Caco-2 (cell line): ENCODE data around the gene CD58. TPM values are rescaled to one million over a fixed set of nuclear protein-coding genes. Genes with fewer than 3 reads are reported as not detected.

Experiments used
- BruUV-seq: library from RNA; stranded (reverse); fragments of 400-500 nt; replicated peaks from 2 replicates; lab custom pipeline; 2021; lab: Mats Ljungman, UMichigan
- CTCF ChIA-PET: fragments of 300-600 bp; sonication (Branson Sonifier 250); formaldehyde crosslinking; loops from one replicate; lab custom pipeline; 2022; ENCODE audit warnings: antibody characterized with exemption; lab: Charles Lee
- POLR2A ChIA-PET: fragments of 300-600 bp; sonication (Branson Sonifier 250); formaldehyde crosslinking; loops from one replicate; lab custom pipeline; 2022; ENCODE audit warnings: antibody characterized with exemption; lab: Charles Lee
- DNase-seq, 2 experiments: peaks; one replicate each; pipeline versions ENCODE4 v3.0.0 to v3.0.0-alpha.2; 2020 to 2022
- H3K27me3 ChIP-seq: replicated peaks from 2 replicates; pipeline ENCODE4 v1.6.0; 2011; ENCODE audit warnings: low read length; ENCODE audit not compliant: control insufficient read depth, insufficient read depth
- H3K36me3 ChIP-seq: 2 replicates; pipeline ENCODE4 v1.5.1; 2011; ENCODE audit warnings: low read length; ENCODE audit not compliant: control insufficient read depth, insufficient read depth
- H3K4me1 ChIP-seq: fragments of 250-450 bp; sonication (Bioruptor Pico); 2 replicates; pipeline ENCODE4 v1.5.1; 2020; ENCODE audit warnings: mild to moderate bottlenecking
- H3K4me3 ChIP-seq: 2 replicates; pipeline ENCODE4 v1.5.1; 2011; ENCODE audit warnings: low read depth, mild to moderate bottlenecking, control low read depth, low read length
- H3K9me3 ChIP-seq: fragments of 250-450 bp; sonication (Bioruptor Pico); 2 replicates; pipeline ENCODE4 v1.5.1; 2020; ENCODE audit warnings: mild to moderate bottlenecking, moderate library complexity
- H3K27ac Mint-ChIP-seq: one replicate; pipeline ENCODE4 v1.8.0; 2022; ENCODE audit warnings: mixed read lengths; ENCODE audit not compliant: unreplicated experiment
- H3K27me3 Mint-ChIP-seq: one replicate; pipeline ENCODE4 v1.8.0; 2022; ENCODE audit warnings: mixed read lengths; ENCODE audit not compliant: insufficient read depth, unreplicated experiment
- H3K36me3 Mint-ChIP-seq: one replicate; pipeline ENCODE4 v1.8.0; 2022; ENCODE audit warnings: mild to moderate bottlenecking, mixed read lengths; ENCODE audit not compliant: insufficient read depth, unreplicated experiment
- H3K4me1 Mint-ChIP-seq: one replicate; pipeline ENCODE4 v1.8.0; 2022; ENCODE audit warnings: low read depth, mixed read lengths; ENCODE audit not compliant: unreplicated experiment
- H3K4me3 Mint-ChIP-seq: one replicate; pipeline ENCODE4 v1.8.0; 2022; ENCODE audit warnings: mild to moderate bottlenecking, moderate library complexity, mixed read lengths; ENCODE audit not compliant: unreplicated experiment
- H3K9me3 Mint-ChIP-seq: one replicate; pipeline ENCODE4 v1.8.0; 2022; ENCODE audit warnings: mixed read lengths; ENCODE audit not compliant: unreplicated experiment
- intact Hi-C: fragments of 100-400 bp; cut with micrococcal nuclease; formaldehyde crosslinking; loops from one replicate; pipeline ENCODE4 v1.10.0; 2022; ENCODE audit not compliant: unreplicated experiment
- total RNA-seq: library from RNA; stranded (reverse); gene quantifications from 2 replicates; pipeline ENCODE4 v1.2.3, GENCODE V29; 2022
- TF ChIP-seq, protein P1 (sequence below), 2 experiments: fragments of 200-600 bp in 1 of 2; IDR thresholded peaks; 1 replicate in 1 of 2; 2 replicates in 1 of 2; pipeline versions ENCODE4 v1.5.1 to v1.8.0; 2011 to 2022; ENCODE audit warnings: antibody characterized with exemption in 1 of 2, control low read depth in 1 of 2, inconsistent platforms in 1 of 2, low read depth in 1 of 2, low read length in 1 of 2, mild to moderate bottlenecking in 1 of 2, moderate library complexity in 1 of 2; ENCODE audit not compliant: insufficient read depth in 1 of 2, severe bottlenecking in 1 of 2, unreplicated experiment in 1 of 2

The CD58 gene
- total RNA-seq, 1 experiment from 2014 or later: 5.6 TPM

- H3K9me3 Mint-ChIP-seq: no peaks in the 10 kb centered on the region
- H3K4me3 ChIP-seq: no peak overlapping the region
- no peak overlapping the region for H3K27ac Mint-ChIP-seq
- no peaks in the 10 kb centered on the region for H3K27me3 ChIP-seq
- no peak overlapping the region for H3K4me3 Mint-ChIP-seq
- intact Hi-C loops: no loop called here
- ChIA-PET POLR2A (no interaction called here), CTCF (no interaction called here)
- H3K27me3 Mint-ChIP-seq: no peaks in the 10 kb centered on the region
- peaks cover 7% of the 10 kb centered on the region for H3K36me3 Mint-ChIP-seq
- BruUV-seq: no TSS peak
- no peaks in the 10 kb centered on the region for H3K9me3 ChIP-seq
- H3K36me3 ChIP-seq: no peaks in the 10 kb centered on the region; the same call in 1 of the 2 replicates
- H3K4me1 Mint-ChIP-seq: no peaks in the 10 kb centered on the region
- DNase-seq: no peak
- H3K4me1 ChIP-seq: no peaks in the 10 kb centered on the region
- TF ChIP-seq, protein P1, sequence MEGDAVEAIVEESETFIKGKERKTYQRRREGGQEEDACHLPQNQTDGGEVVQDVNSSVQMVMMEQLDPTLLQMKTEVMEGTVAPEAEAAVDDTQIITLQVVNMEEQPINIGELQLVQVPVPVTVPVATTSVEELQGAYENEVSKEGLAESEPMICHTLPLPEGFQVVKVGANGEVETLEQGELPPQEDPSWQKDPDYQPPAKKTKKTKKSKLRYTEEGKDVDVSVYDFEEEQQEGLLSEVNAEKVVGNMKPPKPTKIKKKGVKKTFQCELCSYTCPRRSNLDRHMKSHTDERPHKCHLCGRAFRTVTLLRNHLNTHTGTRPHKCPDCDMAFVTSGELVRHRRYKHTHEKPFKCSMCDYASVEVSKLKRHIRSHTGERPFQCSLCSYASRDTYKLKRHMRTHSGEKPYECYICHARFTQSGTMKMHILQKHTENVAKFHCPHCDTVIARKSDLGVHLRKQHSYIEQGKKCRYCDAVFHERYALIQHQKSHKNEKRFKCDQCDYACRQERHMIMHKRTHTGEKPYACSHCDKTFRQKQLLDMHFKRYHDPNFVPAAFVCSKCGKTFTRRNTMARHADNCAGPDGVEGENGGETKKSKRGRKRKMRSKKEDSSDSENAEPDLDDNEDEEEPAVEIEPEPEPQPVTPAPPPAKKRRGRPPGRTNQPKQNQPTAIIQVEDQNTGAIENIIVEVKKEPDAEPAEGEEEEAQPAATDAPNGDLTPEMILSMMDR (IDR thresholded peaks at IDR 0.05; ENCODE audit: insufficient read depth in 1 of 2, low read depth in 1 of 2, low read length in 1 of 2, severe bottlenecking in 1 of 2, unreplicated experiment in 1 of 2): no peak
These were observed 16.8 kb upstream of the CD58 start for GRCh38 chr1:116587501-116588227.

DNA sequence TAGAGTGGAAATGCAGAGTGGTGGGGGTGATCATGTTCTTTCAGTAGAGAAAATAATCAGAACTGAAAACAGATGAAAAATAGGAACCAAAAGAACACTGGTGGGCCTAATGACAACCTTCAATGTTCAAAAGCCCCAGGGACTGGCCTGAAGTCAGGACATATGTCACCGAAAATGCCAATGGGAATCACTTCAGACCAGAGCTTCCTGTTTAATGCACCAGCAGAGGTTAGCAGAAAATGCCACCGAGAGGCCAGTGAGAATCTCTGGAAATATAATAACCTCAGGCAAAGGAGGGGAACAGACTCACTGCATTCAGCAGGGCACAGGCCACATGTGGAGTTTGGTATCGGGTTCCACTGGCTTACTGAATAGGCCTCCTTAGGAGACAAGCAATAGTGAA, 15.9 kb upstream of the CD58 start:
- no peaks in the 10 kb centered on the region for H3K27me3 Mint-ChIP-seq
- CTCF ChIA-PET: no interaction called here
- H3K9me3 Mint-ChIP-seq: no peaks in the 10 kb centered on the region
- intact Hi-C loops: no loop called here
- no peak for DNase-seq
- Histone ChIP-seq H3K4me1 (no peaks in the 10 kb centered on the region), H3K36me3 (no peaks in the 10 kb centered on the region; the same call in 1 of the 2 replicates), H3K4me3 (no peak overlapping the region), H3K9me3 (no peaks in the 10 kb centered on the region), H3K27me3 (no peaks in the 10 kb centered on the region)
- TF ChIP-seq, protein P1 (IDR thresholded peaks at IDR 0.05; ENCODE audit: insufficient read depth in 1 of 2, low read depth in 1 of 2, low read length in 1 of 2, severe bottlenecking in 1 of 2, unreplicated experiment in 1 of 2): no peak
- H3K4me1 Mint-ChIP-seq: no peaks in the 10 kb centered on the region
- POLR2A ChIA-PET: no interaction called here
- no TSS peak for BruUV-seq
- H3K27ac Mint-ChIP-seq: no peak overlapping the region
- no peak overlapping the region for H3K4me3 Mint-ChIP-seq
- H3K36me3 Mint-ChIP-seq: no peaks in the 10 kb centered on the region

- TF ChIP-seq, protein P1 (IDR thresholded peaks at IDR 0.05; ENCODE audit: insufficient read depth in 1 of 2, low read depth in 1 of 2, low read length in 1 of 2, severe bottlenecking in 1 of 2, unreplicated experiment in 1 of 2): no peak
- intact Hi-C loops: no loop called here
- Histone ChIP-seq H3K27me3 (no peaks in the 10 kb centered on the region), H3K4me3 (no peak overlapping the region), H3K4me1 (no peaks in the 10 kb centered on the region), H3K9me3 (no peaks in the 10 kb centered on the region), H3K36me3 (no peaks in the 10 kb centered on the region; the same call in 1 of the 2 replicates)
- Mint-ChIP-seq H3K27me3 (no peaks in the 10 kb centered on the region), H3K4me1 (no peaks in the 10 kb centered on the region), H3K4me3 (no peak overlapping the region), H3K36me3 (no peaks in the 10 kb centered on the region), H3K27ac (no peak overlapping the region), H3K9me3 (no peaks in the 10 kb centered on the region)
- ChIA-PET POLR2A (no interaction called here), CTCF (no interaction called here)
- DNase-seq: no peak
- no TSS peak for BruUV-seq
These were observed 15.1 kb upstream of the CD58 start for GRCh38 chr1:116585886-116586285.
